Right atrium auricular region (tissue), 2 donors: ENCODE measurements around the gene ZNF18. TPM values are rescaled to one million over a fixed set of nuclear protein-coding genes. Genes with fewer than 3 reads are reported as not detected.

Experiments
- DNase-seq: peaks from one replicate; pipeline ENCODE4 v3.0.0-alpha.2; 2019; ENCODE audit warnings: low spot score
- H3K27ac ChIP-seq, 2 donors: fragments of 200-600 bp; sonication (generic); 1 replicate in 1 of 2; 2 replicates in 1 of 2; pipeline ENCODE4 v1.5.1; 2016 to 2019
- H3K27me3 ChIP-seq, 2 donors: fragments of 200-600 bp; sonication (generic); one replicate each; pipeline versions ENCODE4 v1.5.1 to v1.6.0; 2017 to 2019
- H3K36me3 ChIP-seq: fragments of 200-600 bp; sonication (generic); one replicate; pipeline ENCODE4 v1.5.1; 2016
- H3K4me1 ChIP-seq, 2 donors: fragments of 200-600 bp; sonication (generic); one replicate each; pipeline versions ENCODE4 v1.5.1 to v1.6.0; 2017 to 2019
- H3K4me3 ChIP-seq, 2 donors: fragments of 200-600 bp; sonication (generic); 1 replicate in 1 of 2; 2 replicates in 1 of 2; pipeline ENCODE4 v1.5.1; 2017 to 2019; ENCODE audit warnings: mild to moderate bottlenecking in 1 of 2, moderate library complexity in 1 of 2
- H3K9me3 ChIP-seq, 2 donors: fragments of 200-600 bp; sonication (generic); one replicate each; pipeline ENCODE4 v1.5.1; 2019
- CTCF ChIP-seq, 2 donors: fragments of 200-600 bp; sonication (generic); IDR thresholded peaks; one replicate each; pipeline ENCODE4 v1.5.1; 2019; ENCODE audit warnings: antibody characterized with exemption in 2 of 2
- total RNA-seq, 2 donors: library from RNA; depleted of rRNA; stranded (reverse); fragments of >200 nt; gene quantifications; one replicate each; pipeline ENCODE4 v1.1.0, GENCODE V29; 2016

ZNF18 gene
- total RNA-seq, 2 donors from 2014 or later: 3.4 to 5.8 TPM

DNA sequence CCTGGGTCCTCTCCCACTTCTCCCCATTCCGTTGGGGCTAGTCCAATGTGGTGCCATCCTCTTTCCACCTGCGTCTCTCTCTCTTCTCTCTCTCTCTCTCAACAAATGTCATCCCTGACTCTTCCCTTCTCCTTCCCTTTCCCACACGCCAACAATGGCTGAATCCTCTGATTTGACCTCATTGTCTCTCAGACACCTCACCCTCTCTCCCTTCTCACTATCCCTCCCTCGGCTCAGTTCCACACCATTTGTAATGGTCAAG, 628 bp upstream of the ZNF18 start:
- DNase-seq: no peak
- Histone ChIP-seq H3K4me1 (peaks cover 0 to 12% of the 10 kb centered on the region in 2 donors), H3K27me3 (no peaks in the 10 kb centered on the region), H3K27ac (peak overlapping the region; percentile 90 to 94), H3K36me3 (no peaks in the 10 kb centered on the region), H3K9me3 (no peaks in the 10 kb centered on the region), H3K4me3 (peak overlapping the region; percentile 93 to 95)
- TF ChIP-seq CTCF (IDR thresholded peaks at IDR 0.05): no peak

DNA sequence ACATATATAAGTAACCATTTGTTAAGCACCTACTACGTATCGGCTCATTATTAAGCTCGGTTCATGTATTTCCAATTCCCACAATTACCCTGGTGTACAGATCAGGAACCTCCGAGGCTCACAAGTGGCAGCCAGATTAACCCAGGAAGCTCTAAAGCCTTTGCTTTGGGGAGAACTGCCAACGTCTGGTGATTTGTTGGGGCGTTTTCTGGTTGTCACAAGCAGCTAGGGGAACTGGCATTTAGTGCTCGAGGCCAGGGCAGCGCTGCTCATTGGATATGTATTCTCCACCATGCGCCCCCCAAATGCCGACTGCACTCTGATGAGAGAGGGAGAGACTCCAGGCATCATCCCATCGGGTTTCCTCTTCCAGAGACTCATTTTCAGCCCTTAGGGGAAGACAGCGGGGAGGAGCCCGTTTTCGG, 541 bp downstream of the ZNF18 start:
- Histone ChIP-seq H3K27ac (peak overlapping the region; percentile 90 to 94), H3K27me3 (no peaks in the 10 kb centered on the region), H3K36me3 (no peaks in the 10 kb centered on the region), H3K9me3 (no peaks in the 10 kb centered on the region), H3K4me3 (peak overlapping the region; percentile 93 to 95), H3K4me1 (peaks cover 0 to 12% of the 10 kb centered on the region in 2 donors)
- TF ChIP-seq CTCF (IDR thresholded peaks at IDR 0.05): no peak
- peak; percentile 73 for DNase-seq

DNA sequence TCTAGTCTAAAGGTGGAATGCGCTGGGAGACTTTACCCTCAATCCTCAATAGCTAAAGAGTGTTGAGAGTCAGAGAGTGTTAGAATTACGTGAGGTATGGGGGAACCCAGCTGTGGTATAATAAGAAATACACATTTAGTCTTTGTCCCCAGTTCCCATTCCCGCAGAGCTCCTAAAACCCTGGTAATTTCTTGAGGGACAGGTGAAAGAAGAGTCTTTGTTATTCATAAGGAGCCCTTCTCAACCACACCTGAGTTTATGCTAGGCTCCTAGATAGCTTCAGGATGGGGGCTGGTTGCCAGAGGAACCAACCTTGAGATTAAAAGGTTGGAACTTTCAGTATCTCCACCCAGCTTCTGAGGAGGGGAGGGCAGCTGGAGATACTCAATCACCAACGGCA, 5.8 kb downstream of the ZNF18 start:
- Histone ChIP-seq H3K9me3 (no peaks in the 10 kb centered on the region), H3K36me3 (peaks cover 17% of the 10 kb centered on the region), H3K4me1 (peaks cover 0 to 15% of the 10 kb centered on the region in 2 donors), H3K27ac (no peak overlapping the region), H3K4me3 (no peak overlapping the region), H3K27me3 (no peaks in the 10 kb centered on the region)
- no peak for DNase-seq
- no peak for TF ChIP-seq CTCF (IDR thresholded peaks at IDR 0.05)

DNA sequence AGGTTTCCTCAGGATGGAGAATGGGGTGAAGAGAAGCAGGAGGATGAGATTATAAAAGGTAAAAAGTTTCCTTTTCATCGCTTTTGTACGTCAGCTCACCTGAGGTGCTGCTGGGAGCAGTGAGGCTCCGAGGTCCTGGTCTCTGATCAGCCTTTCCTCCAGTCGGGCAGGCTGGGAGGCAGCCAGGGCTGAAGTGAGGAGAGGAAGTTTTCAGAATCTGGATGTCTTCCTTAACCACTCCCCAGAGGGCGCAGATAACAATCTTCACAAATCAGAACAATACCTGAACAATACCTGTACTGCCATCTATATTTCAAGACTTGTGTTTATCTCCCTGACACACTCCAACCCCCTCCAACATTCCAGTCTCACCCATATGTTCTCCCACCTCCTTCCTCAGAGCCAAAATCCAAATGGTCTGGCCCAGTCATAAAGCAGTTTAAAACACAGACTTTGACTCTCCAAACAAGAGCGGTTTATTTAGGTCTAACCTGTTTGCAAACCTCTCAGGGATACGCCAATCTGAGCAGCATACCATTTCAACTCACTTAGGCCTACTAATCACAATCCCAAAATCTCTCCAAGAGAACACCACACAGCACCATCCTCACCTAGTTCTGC, 6.8 kb downstream of the ZNF18 start:
- H3K36me3 ChIP-seq: peaks cover 19% of the 10 kb centered on the region
- no peak overlapping the region for H3K27ac ChIP-seq
- H3K27me3 ChIP-seq: no peaks in the 10 kb centered on the region
- H3K4me1 ChIP-seq: peaks cover 0 to 6% of the 10 kb centered on the region in 2 donors
- H3K4me3 ChIP-seq: no peak overlapping the region
- no peaks in the 10 kb centered on the region for H3K9me3 ChIP-seq
- TF ChIP-seq CTCF (IDR thresholded peaks at IDR 0.05): no peak
- DNase-seq: no peak

DNA sequence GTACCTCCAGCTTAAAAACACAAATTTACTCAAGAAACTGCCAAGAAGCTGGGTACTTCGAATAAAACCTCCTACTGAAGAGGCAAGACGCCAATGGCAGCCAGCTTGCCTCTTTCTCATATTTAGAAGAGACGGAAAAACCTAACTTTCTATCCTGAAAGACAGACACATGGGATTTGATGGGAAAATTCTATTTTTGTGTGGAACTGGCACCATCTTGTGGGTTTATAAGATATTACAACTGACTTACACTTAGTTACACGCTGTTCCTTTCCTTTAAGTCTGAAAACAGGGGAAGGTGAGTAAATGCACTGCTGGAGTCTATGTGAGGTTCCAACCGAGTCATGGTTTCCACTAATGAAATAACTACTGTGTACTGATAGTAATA, 10.3 kb downstream of the ZNF18 start:
- peaks cover 33% of the 10 kb centered on the region for H3K36me3 ChIP-seq
- DNase-seq: no peak
- H3K4me3 ChIP-seq: no peak overlapping the region
- H3K4me1 ChIP-seq: peaks cover 0 to 6% of the 10 kb centered on the region in 2 donors
- no peaks in the 10 kb centered on the region for H3K27me3 ChIP-seq
- H3K9me3 ChIP-seq: no peaks in the 10 kb centered on the region
- H3K27ac ChIP-seq: peak overlapping the region in 1 of 2 donors; percentile 52
- TF ChIP-seq CTCF (IDR thresholded peaks at IDR 0.05): peak; percentile 22 to 71
